HG03575 (cell line): Measurements from ENCODE around the gene NDP.

Experiments used
- ATAC-seq: cut with Tn5 transposase; IDR thresholded peaks from one replicate; pipeline ENCODE4 v1.9.1; 2021; ENCODE audit not compliant: unreplicated experiment, insufficient number of reproducible peaks, low FRiP score; ENCODE audit errors: extremely low read depth

NDP gene

GRCh38 chrX:43909141-43909540 is 64.0 kb downstream of the NDP start:
- ATAC-seq, result no peak

GRCh38 chrX:43899878-43900815 is 73.0 kb downstream of the NDP start:
- no peak for ATAC-seq
